GM04503 (cell line): ENCODE measurements around the gene SUSD3.
"Not testable (repeated sequence)": the region's sequence is repeated elsewhere in the genome, so short reads cannot be mapped to it uniquely, and the experiment has no call there.

ENCODE experiments used
- DNase-seq: peaks from one replicate; pipeline ENCODE4 v3.0.0-alpha.2; 2012; ENCODE audit warnings: low read depth

SUSD3 gene

DNA sequence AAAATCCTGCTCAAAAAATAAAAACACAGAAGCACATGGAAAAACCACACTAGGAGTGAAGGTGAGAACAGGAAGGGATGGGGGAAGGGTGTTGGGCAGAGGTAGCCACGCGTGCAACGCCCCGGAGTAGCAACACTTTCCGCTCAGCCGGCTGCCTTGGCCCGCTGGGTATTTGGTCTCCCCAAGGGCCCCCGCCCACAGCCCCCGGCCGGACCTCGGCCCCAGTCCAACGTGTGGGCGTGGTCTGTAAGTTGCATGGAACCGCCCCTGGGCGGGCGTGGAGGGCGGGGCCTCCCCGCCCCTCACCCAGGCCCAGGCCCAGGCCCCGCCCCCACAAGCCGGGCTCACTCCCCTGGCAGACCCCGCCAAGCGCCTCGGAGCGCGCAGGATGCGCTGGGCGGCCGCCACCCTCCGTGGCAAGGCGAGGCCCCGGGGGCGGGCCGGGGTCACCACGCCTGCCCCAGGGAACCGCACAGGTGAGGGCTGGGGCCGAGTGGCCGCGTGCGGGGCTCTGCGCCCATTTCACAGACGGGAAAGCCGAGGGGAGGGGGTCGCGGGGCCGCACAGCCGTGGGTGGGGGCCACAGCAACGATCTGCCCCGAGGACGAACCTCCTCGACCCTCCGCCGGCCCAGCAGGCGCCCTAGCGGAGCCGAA is at the start of gene SUSD3:
Gene SUSD3, plus strand, starts transcription at position 347 of the 656 bp plus-strand sequence. Its CDS starts 42 bp downstream, at position 389.
- no peak for DNase-seq

DNA sequence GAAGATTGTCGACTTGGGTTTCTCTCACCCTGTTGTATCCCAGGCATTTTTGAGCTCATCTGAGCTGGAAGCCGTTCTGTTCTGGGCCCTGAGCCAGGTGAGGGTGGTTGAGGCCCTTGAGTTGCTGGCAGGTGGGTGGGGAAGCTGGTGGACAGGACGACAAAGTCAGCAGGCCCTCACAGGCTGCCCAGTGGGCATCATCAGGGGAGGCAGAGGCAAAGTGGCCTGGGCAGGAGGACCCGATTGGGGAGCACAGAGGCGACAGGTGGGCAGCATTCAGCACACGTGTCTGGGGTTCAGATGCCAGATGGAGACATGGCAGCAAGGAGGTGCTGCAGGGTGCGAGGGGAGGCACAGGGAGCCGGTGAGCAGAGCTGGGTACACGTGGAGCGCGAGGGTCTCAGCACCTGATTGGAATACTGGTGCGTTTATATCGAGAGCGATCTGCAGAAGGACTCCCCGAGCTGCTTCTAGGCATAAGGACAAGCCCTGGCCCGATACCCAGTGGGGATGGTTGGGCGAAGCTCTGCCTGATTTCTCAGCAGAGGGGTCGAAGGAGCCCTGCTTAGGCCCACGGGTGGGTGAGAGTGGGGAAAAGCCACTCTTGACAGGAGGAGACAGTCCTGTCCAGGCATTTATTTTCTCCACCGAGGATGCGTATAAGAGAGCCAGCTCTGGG is 49.0 kb upstream of the SUSD3 start:
- DNase-seq, result no peak

DNA sequence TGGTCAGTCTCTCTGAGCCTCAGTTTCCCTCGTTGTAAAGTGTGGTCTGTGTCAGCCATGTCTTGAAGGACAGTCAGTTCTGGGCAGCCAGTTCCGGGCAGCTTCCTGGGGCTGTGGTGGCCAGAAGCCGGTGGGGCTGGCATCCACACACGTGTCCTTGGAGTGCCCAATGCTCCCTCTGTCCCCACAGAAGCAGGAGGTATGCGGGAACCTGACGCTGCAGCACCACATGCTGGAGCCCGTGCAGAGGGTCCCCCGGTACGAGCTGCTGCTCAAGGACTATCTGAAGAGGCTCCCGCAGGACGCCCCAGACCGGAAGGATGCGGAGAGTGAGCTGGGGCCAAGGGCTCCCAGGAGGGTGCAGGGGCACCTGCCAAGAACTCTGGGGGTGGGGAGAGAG is 48.4 kb upstream of the SUSD3 start:
- DNase-seq, result no peak

DNA sequence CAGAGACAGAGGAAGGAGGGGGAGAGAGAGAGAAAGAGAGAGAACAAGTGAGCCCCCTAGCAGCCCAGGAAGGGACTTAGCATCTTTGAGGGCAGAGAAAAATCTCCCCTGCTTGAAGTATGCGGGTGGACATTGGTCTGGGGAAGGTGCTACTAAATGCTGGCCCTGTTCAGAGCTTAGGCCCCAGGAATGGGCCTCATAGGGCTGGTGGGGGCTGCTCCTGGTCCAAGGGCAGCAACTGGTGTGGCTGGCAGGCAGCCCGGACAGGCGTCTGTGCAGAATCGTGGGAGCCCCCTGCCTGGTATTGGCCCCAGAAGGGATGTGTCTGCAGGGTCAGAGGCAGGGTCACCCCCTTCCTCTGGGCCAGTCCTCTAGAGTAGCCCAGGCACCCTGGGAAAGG is 47.8 kb upstream of the SUSD3 start:
- no peak for DNase-seq

DNA sequence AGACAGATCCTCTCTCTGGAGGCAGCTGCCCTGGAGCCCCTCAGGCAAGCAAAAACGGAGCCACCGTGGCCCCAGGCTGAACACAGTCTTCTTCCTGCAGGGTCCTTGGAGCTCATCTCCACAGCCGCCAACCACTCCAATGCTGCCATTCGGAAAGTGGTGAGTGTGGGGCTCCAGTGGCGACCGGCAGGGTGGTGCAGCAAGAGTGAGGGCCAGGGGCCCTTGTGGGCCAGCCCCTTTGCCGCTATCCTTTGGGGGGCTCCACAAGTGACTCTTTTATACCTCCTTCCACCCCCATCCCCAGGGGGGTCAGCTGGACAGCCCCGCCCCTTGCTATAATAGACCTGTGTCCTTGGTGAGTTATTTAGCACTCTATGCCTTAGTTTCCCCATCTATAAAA is 47.4 kb upstream of the SUSD3 start:
- DNase-seq, result no peak

DNA sequence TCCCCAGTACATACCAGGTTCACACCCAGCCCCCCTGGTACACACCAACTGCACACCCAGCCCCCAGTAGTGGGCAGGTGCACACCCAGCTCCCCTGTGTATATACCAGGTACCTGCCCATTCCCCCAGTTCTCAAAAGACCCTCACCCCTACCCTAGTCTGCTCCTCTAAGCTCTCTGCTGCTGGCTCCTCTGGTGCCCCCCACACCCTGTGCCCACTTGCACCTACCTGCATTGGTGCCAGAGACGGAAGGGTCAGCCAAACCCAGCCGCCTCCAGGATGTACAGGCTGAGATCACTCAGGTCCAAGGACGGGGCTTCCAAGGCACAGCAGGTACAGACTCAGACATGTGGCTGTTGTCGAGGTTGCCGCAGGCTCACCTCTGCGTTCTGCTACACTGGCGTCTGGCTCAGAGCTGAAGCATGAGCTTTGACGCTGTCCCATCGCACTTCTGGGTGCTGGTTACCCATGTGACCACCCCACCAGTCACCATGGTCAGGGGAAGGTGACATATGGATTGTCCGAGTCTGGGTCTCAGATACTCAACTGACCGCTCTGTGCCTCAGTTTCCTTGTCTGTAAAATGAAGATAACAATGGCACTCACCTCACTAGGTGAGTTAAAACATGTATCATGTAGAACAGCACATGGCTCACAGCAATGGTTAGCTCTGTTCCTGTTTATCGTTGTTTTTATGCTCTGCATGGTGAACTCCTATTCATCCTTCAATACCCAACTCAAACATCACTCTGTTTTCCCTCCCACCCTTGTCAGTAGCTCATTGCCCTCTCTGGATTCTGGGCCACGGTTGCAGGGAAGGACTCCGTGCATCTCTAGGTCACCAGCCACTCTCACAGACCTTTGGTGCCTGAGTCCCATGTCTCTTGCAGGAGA is 45.3 kb upstream of the SUSD3 start:
- no peak for DNase-seq

DNA sequence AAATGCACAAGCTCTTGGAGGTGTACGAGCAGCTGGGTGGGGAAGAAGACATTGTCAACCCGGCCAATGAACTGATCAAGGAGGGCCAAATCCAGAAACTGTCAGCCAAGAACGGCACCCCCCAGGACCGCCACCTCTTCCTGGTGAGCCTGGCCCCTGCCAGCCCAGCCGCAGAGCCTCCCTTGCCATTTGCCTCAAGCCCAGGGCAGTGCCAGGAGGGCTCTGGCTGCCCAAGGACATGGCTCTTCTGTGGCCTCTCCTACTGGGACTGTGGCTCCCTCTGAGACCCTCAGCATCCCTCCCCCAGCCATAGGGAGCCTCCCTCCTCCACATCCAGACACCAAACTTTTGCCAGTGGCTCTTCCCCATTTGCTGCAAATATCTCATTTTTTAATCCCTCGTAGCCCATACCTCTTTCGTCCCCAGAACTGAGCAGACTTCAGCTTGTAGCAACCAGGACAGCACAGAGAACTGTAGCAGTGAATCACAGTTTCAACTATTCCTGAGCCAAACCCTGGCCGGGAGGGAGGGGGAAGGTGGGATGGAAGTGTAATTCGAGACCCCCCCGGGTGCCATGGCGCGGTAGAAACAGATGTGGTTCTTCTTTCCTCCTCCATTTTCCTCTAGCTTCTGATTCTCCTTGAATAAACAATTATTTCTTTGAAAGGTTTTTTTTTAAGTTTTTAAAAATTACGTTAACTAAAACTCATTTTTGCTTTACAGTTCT is 44.5 kb upstream of the SUSD3 start:
- DNase-seq, result no peak

DNA sequence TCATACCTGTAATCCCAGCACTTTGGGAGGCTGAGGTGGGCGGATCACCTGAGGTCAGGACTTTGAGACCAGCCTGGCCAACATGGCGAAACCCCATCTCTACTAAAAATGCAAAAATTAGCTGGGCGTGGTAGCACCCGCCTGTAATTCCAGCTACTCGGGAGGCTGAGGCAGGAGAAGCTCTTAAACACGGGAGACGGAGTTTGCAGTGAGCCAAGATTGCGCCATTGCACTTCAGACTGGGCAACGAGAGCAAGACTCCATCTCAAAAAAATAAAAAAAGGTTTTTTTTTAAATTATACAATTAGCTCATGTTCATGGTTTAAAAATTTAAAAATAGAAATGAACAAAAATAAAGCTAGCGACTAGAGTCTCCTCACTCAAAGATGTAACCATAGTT is 43.3 kb upstream of the SUSD3 start:
- DNase-seq, result not testable (repeated sequence)

DNA sequence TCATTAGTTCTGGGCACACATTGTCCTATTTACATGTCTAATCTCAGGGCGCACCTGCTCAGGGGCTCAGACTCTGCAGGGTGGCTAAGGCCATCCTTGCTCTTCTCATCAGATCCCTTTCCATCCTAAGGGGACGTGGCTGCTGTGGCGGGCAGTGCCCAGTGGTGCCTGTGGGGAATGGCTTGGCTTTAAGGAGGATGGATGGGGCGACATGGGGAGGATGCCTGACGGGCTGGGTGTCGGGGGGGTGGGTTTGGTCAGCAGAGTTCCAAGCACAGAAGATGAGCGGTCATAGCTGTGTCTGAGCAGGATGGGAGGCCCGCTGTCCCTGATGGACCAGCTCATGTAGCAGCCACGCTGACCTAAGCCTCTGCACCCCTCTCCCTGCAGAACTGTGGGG is 40.9 kb upstream of the SUSD3 start:
- DNase-seq, result no peak

DNA sequence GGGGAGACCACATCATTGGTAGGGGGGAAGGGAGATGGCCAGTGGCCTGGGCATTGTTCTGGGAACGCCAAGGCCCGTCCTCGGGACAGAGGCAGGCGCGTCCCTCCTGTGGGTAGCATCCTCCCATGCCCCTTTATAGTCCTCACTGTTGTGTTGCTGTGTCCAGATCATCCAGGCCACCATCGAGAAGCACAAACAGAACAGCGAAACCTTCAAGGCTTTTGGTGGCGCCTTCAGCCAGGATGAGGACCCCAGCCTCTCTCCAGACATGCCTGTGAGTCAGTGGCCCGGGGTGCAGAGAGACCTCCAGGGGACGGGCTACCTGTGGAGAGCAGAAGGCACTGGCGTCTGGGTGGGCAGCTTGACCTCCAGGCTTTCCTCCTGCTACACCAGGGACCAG is 38.4 kb upstream of the SUSD3 start:
- DNase-seq, result no peak

DNA sequence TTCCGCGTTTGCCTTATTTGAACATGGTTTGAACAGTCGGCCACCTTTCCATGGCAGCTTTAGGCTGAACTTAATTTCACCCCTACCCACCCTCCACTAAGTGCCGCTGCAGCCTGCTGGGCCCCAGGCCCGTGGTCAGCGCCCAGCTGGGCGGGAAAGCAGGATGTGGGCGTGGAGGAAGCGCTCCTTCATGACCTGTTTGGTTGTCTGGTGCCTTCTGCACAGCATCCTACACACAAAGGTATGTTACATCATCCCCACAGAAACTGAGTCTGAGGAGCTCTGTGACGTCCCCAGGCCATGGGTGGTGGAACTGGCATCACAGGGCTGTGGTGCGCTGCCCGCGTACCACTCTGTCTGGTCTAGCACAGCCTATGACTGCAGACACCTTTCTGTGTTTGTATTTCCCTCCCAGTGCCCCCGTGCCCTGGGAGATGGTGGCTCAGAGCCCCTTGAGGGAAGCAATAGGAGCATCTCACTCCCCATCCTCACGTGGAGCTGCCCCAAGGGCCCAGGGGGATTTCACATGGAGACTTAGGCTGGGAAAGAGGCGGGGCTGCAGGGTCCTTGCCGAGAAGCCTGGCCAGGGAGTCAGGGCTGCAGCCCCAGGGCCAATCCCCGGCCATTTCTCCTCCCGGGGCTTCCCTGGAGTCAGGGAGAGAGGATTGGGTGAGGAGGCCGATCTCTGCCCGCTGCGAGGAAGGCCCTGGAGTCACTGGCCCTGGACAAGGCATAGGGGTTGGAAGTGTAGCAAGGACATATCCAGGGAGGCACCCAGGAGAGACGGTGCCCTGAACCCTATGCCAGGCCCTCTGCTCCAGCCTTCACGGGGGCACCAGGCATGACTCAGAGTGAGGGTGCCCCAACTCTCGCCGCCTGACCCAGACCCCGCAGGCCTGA is 37.5 kb upstream of the SUSD3 start:
- DNase-seq, result no peak

DNA sequence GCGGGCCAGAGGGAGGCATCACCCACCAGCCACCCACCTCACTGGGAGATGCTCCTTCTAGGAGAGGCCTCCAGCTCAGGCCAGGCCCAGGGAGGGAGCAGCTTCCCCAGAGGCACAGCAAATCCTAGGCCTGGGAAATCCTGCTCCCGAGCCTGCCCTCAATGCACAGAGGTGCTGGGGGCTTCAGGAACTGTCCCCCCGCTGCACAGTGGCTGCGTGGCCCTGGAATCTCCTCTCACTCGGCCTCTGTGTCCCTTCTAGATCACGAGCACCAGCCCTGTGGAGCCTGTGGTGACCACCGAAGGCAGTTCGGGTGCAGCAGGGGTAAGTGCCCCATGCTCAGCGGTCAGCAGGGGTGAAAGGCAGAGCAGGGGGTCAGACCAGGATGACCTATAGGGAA is 36.4 kb upstream of the SUSD3 start:
- DNase-seq, result no peak

DNA sequence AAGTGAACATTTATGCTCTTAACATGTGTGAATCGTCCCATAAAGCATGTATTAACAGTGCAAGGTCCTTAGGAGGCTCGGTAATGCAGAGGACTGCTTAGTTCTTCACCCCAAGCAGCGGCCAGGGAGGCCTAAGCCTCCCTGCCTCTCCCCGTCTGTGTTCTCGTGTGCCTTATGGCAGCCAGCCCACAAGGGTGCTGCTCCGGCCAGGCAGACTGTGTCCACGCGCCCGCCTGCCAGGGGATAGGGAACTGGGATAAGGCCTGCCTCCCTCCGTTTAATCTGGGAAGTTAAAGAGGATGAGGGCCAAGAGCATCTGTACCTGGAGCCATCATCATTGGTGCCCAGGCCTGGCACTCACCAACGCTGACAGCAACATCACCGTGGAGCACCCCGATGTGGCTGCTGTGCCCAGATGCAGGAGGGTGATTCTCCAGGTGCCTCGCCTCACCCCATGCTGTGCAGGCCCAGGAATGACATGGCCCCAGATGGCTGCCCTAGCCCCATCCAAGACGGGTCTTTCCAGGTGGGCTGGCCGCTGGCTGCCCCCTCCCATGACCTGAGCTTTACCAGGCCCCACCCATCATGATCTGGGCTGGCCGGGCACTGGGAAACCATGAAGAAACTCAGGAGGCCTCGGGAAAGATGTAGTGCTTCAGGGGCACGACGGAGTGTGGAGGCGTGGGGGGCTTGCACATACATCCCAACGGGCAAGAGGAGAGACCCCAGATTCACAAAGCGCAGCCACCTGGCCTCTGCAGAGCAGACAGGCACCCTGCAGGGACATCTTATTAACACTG is 35.6 kb upstream of the SUSD3 start:
- DNase-seq, result no peak

DNA sequence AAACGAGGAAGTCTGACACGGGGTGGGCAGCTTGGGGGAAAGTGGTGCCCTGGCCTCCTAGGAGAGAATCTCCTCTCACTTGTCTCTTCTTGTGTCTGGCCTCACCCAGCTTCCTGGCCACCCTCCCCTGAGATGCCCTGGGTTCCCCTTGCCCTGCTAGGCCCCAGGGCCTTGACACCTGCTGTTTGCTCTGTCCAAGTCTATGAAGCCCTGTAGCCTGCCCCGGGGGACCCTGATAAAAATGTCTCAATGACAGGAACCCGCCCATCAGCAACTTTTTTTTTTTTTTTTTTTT is 35.0 kb upstream of the SUSD3 start:
- DNase-seq, result no peak

DNA sequence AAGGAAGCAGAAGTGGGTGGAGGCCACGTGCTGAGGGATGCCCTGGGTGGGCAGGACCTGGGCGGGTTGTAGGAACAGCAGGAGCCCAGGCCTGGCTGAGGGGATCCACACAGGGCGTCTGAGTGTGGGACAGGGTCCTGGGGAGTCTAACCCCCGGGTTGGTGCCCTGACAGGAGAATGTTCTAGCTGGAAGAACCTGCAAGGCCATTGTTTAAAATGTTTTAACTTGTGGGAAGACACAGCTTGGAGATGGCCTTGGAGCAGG is 33.9 kb upstream of the SUSD3 start:
- no peak for DNase-seq

DNA sequence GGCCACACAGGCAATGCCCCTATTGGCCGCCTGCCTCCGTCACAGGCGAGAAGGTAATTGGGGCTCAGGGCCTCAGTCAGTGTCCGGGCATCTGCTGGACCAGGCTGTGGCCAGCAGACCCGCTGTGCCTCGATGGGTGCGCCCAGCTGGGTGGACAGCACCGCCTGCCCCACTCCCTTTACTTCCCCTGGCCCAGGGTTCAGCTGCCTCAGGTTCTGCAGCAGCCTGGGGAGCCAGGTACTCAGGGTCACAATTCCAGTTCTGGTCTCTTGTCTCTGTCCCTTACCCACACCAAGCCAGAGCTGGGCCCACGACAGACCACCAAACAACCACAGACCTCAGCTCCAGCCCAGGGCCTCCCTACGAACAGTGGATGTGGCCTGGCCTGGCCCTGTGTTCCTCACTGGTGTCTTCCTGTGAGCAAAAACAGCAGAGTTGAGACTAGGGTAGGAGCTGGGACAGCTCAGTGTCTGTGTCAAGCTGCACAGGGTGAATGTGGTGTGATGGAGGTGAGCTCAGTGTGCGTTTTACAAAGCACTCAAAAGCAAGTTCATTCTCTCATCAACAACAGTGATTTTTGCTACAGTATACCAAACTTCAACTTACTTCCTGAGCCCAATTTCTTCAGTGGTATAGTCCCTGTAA is 33.4 kb upstream of the SUSD3 start:
- DNase-seq, result no peak

DNA sequence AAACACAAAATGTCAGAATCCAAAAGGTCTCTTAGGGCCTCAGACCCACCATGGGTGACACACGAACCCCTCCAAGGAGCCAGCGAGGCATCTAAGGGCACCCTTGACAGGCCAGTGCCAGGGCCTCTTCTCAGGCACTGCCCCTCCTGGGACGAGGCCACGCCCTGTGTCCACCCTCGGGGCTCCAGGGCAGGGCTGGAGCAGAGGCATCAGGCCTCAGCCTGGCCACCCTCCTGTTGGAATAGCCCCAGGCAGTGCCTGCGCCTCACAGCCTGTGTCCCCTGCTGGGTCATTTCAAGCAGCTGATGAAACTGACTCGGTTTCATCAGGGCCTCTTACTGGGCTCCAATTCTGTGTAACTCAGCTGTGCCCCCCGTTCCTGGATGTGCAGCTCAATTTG is 32.8 kb upstream of the SUSD3 start:
- DNase-seq, result no peak

DNA sequence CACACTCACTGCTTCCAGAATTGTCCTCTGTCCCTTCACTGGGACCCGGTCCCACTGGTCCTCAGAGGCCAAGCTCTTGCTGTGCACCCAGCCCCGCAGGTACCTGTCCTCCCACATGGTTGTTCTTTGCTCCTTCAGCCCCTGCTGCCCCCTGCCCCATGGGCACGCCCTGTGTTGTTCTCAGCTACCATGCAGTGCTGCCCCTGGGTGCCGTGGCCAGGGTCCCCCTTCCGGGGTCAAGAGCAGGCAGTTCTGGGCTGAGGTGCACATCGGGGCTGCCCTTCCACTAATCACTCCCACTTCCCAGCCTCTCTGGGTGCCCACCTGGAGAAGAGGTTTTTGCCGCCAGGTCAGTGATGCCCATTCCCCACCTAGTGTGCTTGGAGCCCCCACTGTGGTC is 31.9 kb upstream of the SUSD3 start:
- no peak for DNase-seq

DNA sequence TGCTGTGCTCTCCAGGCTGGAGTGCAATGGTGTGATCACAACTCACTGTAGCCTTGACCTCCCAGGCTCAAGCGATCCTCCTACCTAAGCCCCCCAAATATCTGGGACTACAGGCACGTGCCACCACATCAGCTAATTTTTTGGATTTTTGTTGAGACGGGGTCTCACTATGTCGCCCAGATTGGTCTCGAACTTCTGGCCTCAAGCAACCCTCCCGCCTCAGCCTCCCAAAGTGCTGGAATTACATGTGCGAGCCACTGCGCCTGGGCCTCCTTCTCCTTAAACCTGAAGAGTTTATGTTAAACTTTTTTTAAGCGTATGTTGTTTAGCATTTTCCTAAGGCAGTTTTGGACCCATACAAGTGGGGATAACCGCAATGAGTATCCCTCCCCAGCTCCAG is 30.8 kb upstream of the SUSD3 start:
- no peak for DNase-seq

DNA sequence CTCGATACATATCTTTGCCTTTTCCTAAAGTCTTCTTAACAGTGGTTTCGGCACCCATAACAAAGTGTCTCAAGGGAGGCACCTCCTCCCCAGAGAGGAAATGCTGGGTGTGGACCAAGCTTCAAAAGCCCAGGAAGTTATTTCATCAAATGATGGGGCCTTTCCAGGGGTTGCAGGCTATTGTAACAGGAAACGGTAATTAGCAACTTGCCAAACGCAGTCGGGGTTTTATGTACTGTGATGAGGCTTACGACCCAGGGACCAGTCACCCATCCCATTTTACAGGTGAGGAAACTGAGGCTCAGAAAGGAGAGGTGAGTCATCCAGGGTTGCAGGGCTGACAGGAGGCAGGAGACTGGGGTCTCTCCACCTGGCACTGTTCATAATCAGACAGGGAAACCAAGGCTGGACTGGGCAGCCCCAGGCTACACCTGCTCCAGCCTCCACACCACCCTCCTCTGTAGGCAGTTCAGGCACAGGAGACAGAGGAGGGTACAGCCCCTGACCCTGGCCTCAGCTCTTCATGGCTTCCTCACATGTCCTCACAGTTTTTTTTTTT is 30.0 kb upstream of the SUSD3 start:
- DNase-seq, result no peak
